Muscle layer of duodenum (tissue), 2 donors: ENCODE measurements around the gene SSTR1.

Source experiments
- H3K27ac ChIP-seq: one replicate; pipeline ENCODE4 v1.7.0; 2013; ENCODE audit warnings: mild to moderate bottlenecking, low read length
- H3K27me3 ChIP-seq: one replicate; pipeline ENCODE4 v1.7.0; 2013; ENCODE audit warnings: low read depth, mild to moderate bottlenecking, control low read depth, low read length
- H3K36me3 ChIP-seq, 2 donors: one replicate each; pipeline ENCODE4 v1.7.0; 2013; ENCODE audit warnings: low read length in 2 of 2, control low read depth in 1 of 2, mild to moderate bottlenecking in 1 of 2; ENCODE audit not compliant: insufficient read depth in 2 of 2, control insufficient read depth in 1 of 2
- H3K4me1 ChIP-seq, 2 donors: one replicate each; pipeline ENCODE4 v1.7.0; 2013; ENCODE audit warnings: low read length in 2 of 2, mild to moderate bottlenecking in 2 of 2, control low read depth in 1 of 2, moderate library complexity in 1 of 2; ENCODE audit not compliant: insufficient read depth in 2 of 2, control insufficient read depth in 1 of 2
- H3K4me3 ChIP-seq, 2 donors: one replicate each; pipeline ENCODE4 v1.7.0; 2013; ENCODE audit warnings: low read length in 2 of 2, low read depth in 1 of 2, mild to moderate bottlenecking in 1 of 2
- H3K9me3 ChIP-seq, 2 donors: one replicate each; pipeline ENCODE4 v1.7.0; 2013; ENCODE audit warnings: low read length in 2 of 2, control low read depth in 1 of 2, mild to moderate bottlenecking in 1 of 2; ENCODE audit not compliant: control insufficient read depth in 1 of 2
- donor health status: healthy.

The SSTR1 gene

DNA sequence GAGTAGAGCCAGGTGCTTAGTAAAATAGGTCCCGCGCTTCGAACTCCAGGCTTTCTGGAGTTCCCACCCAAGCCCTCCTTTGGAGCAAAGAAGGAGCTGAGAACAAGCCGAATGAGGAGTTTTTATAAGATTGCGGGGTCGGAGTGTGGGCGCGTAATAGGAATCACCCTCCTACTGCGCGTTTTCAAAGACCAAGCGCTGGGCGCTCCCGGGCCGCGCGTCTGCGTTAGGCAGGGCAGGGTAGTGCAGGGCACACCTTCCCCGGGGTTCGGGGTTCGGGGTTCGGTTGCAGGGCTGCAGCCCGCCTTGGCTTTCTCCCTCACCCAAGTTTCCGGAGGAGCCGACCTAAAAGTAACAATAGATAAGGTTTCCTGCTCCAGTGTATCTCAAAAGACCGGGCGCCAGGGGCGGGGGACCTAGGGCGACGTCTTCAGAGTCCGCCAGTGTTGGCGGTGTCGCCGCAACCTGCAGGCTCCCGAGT lies 3.6 kb downstream of the SSTR1 start:
- Histone ChIP-seq H3K27ac (no peak overlapping the region), H3K27me3 (peaks cover 6% of the 10 kb centered on the region), H3K4me1 (peaks cover 0 to 20% of the 10 kb centered on the region in 2 donors), H3K9me3 (peaks cover 0 to 3% of the 10 kb centered on the region in 2 donors), H3K36me3 (no peaks in the 10 kb centered on the region), H3K4me3 (peak overlapping the region; percentile 41 to 43)

DNA sequence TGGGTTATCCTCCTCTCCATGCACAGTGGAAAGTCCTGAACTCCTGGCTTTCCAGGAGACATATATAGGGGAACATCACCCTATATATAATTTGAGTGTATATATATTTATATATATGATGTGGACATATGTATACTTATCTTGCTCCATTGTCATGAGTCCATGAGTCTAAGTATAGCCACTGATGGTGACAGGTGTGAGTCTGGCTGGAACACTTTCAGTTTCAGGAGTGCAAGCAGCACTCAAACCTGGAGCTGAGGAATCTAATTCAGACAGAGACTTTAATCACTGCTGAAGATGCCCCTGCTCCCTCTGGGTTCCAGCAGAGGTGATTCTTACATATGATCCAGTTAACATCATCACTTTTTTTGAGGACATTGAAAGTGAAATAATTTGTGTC lies 4.4 kb downstream of the SSTR1 start:
- H3K4me3 ChIP-seq, result no peak overlapping the region
- no peak overlapping the region for H3K27ac ChIP-seq
- H3K27me3 ChIP-seq, result peaks cover 6% of the 10 kb centered on the region
- peaks cover 0 to 20% of the 10 kb centered on the region in 2 donors for H3K4me1 ChIP-seq
- no peaks in the 10 kb centered on the region for H3K36me3 ChIP-seq
- no peaks in the 10 kb centered on the region for H3K9me3 ChIP-seq

DNA sequence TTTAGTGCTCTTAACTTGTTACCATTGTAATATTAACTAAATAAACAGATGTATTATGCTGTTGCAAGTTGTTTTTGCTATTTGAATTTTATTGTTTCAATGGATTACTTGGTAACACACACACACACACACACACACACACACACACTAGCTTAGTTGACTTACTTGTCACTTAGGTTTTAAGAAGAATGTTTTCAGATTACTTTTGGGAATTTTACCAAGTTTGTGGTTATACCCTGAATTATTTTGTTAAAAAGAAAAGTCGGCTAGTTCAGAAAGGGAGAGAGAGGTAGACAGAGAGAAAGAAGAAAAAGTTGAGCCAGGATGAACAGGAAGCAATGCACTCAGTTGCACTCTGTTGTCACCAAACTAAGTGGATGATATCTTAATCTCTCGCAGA lies 5.3 kb downstream of the SSTR1 start:
- Histone ChIP-seq H3K4me3 (no peak overlapping the region), H3K27me3 (peaks cover 6% of the 10 kb centered on the region), H3K27ac (no peak overlapping the region), H3K4me1 (peaks cover 0 to 20% of the 10 kb centered on the region in 2 donors), H3K36me3 (no peaks in the 10 kb centered on the region), H3K9me3 (no peaks in the 10 kb centered on the region)

DNA sequence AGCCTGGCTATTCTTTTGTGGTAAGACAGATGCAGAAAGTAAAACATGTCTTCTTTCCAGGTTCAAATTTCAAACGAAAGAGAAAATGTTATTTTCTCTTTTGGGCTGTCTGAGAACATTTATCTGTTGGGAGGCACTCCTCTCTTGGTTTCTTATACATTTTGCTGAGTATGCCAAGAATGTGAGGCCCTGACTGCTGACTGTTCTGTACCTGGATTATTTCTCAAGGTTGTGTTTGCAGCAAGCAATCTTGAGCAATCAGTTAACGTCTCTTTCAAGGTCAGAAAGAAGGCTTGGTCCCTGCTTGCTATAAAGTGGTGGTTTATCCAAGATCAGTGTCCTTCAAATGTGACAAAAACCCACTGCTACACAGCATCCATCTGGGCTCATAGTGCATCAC lies 9.8 kb downstream of the SSTR1 start:
- Histone ChIP-seq H3K27me3 (no peaks in the 10 kb centered on the region), H3K27ac (no peak overlapping the region), H3K36me3 (no peaks in the 10 kb centered on the region), H3K4me1 (no peaks in the 10 kb centered on the region), H3K4me3 (no peak overlapping the region), H3K9me3 (no peaks in the 10 kb centered on the region)

DNA sequence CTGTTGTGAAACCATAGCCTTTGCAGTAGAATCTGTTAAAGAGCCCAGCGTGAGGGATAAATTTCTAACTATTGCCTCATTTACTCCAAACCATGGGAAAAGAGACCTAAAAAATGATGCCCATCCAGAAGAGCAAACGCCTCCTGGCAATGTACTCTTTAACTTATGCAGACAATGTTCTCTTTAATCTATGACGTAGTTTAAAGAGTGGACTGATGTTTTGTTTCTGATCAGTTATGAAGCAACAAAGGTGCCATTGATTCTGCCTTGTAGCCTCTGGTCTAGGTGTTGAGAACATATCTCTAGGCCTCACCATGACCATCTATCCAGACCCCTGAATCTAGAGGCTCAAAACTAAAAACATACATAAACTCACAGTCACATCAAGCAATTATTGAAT lies 13.4 kb downstream of the SSTR1 start:
- H3K9me3 ChIP-seq, result no peaks in the 10 kb centered on the region
- H3K4me1 ChIP-seq, result no peaks in the 10 kb centered on the region
- no peaks in the 10 kb centered on the region for H3K36me3 ChIP-seq
- H3K27me3 ChIP-seq, result no peaks in the 10 kb centered on the region
- no peak overlapping the region for H3K4me3 ChIP-seq
- H3K27ac ChIP-seq, result no peak overlapping the region

DNA sequence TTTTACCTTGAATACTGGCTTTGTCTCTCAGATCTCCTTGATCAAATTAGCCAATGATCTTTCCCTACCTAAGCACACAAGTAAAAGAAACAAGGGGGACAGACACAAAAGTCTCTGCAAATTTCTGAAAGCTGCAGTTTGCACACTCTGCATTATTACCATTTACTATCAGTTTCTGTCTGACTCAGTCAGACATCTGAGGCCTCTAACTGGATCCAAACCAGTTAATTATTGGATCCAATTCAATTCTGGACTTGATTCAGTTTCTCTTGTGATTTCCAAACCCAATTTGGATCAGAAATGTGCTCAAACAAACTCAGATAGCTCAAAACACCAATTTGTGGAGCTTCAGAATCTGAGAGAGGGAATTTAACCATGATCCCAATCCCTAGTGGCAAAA lies 16.6 kb downstream of the SSTR1 start:
- no peaks in the 10 kb centered on the region for H3K4me1 ChIP-seq
- H3K9me3 ChIP-seq, result no peaks in the 10 kb centered on the region
- no peak overlapping the region for H3K4me3 ChIP-seq
- H3K27ac ChIP-seq, result no peak overlapping the region
- H3K36me3 ChIP-seq, result no peaks in the 10 kb centered on the region
- no peaks in the 10 kb centered on the region for H3K27me3 ChIP-seq

DNA sequence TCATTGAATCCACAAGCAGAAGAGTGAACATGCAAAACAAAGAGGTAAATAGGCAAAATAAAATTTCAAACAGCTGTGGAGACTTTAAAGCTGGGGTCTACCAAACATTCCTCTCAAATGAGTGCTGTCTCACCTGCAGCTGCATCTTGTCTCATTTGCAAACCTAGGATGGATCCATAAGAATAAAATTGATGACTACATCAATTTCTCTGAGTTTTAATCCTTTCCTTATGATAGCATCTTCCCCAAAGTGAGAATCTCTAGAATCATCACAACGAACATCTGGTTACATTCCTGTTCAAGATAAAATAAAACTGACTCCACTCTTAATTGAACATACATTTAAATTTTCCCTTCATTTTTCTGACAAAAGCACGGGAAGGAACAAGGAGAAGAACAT lies 18.2 kb downstream of the SSTR1 start:
- no peak overlapping the region for H3K27ac ChIP-seq
- no peaks in the 10 kb centered on the region for H3K4me1 ChIP-seq
- no peak overlapping the region for H3K4me3 ChIP-seq
- H3K36me3 ChIP-seq, result no peaks in the 10 kb centered on the region
- H3K9me3 ChIP-seq, result no peaks in the 10 kb centered on the region
- no peaks in the 10 kb centered on the region for H3K27me3 ChIP-seq

DNA sequence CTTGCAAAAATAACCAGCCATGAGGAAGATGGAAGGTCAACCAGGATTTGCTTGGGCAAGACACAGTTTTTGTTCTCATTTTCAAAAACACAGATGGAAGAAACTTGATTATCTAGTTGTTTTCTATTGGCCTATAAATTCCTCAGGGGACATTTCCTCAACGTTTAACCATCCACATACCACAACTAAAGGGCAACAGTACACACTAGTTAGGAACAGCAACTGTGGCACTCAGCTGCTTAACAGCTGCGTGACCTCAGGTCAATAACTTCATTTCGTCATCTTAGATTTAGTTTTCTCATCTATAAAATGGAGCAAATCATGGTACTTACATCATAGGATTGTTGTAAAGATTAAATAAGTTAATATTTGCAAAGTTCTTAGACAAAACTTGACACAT lies 18.7 kb downstream of the SSTR1 start:
- Histone ChIP-seq H3K4me1 (no peaks in the 10 kb centered on the region), H3K9me3 (no peaks in the 10 kb centered on the region), H3K27me3 (no peaks in the 10 kb centered on the region), H3K36me3 (no peaks in the 10 kb centered on the region), H3K4me3 (no peak overlapping the region), H3K27ac (no peak overlapping the region)

DNA sequence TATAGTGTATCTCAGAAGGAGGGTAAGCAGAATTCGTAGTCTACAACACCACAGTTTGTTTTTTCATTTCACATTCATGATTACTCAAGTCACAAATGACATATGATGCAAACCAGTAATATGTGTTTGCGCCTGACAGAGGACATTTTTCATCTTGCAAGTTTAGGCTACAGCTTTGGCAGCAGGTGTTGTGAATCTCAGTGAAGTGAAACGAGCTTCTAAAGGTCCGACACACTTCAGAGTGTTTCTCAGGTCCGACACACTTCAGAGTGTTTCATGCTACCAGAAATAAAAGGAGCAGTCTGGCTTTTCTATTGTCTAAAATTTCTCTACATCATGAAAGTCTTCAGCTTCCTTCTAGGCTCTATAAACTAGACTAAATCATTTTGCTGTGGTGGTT lies 25.5 kb downstream of the SSTR1 start:
- Histone ChIP-seq H3K36me3 (no peaks in the 10 kb centered on the region), H3K4me3 (no peak overlapping the region), H3K4me1 (no peaks in the 10 kb centered on the region), H3K27me3 (no peaks in the 10 kb centered on the region), H3K27ac (no peak overlapping the region), H3K9me3 (no peaks in the 10 kb centered on the region)

DNA sequence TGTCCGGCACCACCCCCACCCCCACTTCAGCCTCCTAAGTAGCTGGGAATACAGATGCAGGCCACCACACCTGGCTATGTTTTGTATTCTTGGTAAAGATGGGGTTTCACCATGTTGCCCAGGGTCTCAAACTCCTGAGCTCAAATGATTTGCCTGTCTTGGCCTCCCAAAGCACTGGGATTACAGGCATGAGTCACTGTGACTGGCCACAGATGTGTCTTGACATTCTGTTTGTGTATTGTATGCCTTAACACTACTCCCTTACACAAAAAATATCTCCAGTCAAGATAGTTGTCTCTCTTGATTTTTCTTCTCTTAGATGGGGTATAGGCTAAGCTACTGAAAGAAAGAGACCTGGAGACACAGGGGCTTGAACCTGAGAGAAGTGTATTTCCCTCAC lies 30.6 kb downstream of the SSTR1 start:
- Histone ChIP-seq H3K27ac (no peak overlapping the region), H3K36me3 (no peaks in the 10 kb centered on the region), H3K4me3 (no peak overlapping the region), H3K27me3 (no peaks in the 10 kb centered on the region), H3K4me1 (no peaks in the 10 kb centered on the region), H3K9me3 (no peaks in the 10 kb centered on the region)

DNA sequence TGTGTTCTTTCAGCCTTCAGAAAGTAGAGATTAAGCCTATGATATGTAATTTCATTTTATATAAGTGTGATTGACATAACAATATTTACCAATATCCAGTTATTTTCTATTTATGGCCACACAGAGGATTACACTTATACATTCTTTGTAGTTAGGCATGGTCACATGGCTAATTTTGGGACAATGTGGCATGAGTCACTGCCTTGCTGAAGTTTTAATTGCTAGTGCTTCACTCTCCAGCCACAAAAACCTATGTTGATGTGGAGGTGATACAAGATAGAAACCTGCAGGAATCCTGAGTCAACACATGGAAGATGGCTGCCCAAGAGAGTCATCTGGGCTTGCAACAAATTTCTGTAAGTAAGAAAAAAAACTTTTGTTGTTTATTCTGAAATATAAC lies 31.2 kb downstream of the SSTR1 start:
- Histone ChIP-seq H3K36me3 (no peaks in the 10 kb centered on the region), H3K27me3 (no peaks in the 10 kb centered on the region), H3K9me3 (no peaks in the 10 kb centered on the region), H3K4me1 (no peaks in the 10 kb centered on the region), H3K4me3 (no peak overlapping the region), H3K27ac (no peak overlapping the region)

DNA sequence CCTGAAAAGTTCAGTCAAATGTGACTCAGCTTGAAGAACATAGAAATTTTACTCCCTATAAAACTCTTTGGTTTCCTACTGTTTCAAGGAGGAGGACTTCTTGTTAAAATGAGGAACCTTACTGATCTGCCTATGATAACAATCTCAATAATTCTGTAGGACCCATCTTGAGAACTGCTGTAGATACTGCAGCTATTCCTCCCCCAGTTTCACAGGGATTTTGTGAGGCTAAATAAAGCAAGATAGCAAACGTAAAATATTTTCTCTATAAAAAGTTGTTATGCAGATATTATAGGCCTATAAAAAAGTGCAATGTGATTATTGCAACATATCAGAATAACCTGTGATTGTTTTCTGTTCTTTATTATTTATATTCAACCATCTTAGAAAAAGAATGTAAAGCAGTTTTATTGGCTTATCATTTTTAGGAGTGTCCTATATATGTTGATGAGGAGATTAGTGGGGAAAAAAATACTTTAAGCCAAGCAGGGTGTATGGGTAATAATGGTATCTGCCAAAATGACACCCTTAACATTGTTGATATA lies 36.1 kb downstream of the SSTR1 start:
- Histone ChIP-seq H3K36me3 (no peaks in the 10 kb centered on the region), H3K4me1 (no peaks in the 10 kb centered on the region), H3K9me3 (no peaks in the 10 kb centered on the region), H3K4me3 (no peak overlapping the region), H3K27ac (no peak overlapping the region), H3K27me3 (no peaks in the 10 kb centered on the region)
